Measurements from ENCODE around the gene ABCA13.

The ABCA13 gene

DNA sequence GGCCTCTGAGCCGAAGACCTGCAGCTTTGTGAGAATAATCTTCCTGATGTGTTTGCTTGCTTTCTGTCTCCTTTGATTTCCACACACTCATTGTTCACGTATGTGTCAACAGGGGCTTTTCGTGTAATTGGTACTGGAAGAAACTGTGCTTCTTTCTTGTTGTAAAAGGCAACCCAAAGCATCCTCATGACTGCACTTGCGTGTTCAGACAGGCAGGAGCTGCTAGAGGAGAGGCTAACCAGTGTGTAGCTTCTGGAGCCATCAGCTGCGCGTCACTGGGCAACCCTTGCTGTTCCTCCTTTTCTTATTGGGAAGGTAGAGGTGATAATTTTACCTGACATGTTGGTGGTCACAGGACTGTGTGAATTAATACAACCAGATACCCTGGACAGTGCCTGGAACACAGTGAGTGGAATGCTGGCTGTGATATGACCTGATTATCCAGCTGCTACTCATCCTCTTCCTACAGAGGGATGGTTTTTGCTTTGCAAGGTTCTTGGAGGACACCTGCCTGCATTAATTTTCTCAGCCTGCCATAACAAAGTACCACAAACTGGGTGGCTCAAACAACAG lies 213.0 kb downstream of the ABCA13 start:
- no peak overlapping the region for H3K4me3 ChIP-seq (ENCODE audit: low read length)
- DNase-seq (ENCODE audit: low read depth), result no peak
- TF ChIP-seq, protein P1, sequence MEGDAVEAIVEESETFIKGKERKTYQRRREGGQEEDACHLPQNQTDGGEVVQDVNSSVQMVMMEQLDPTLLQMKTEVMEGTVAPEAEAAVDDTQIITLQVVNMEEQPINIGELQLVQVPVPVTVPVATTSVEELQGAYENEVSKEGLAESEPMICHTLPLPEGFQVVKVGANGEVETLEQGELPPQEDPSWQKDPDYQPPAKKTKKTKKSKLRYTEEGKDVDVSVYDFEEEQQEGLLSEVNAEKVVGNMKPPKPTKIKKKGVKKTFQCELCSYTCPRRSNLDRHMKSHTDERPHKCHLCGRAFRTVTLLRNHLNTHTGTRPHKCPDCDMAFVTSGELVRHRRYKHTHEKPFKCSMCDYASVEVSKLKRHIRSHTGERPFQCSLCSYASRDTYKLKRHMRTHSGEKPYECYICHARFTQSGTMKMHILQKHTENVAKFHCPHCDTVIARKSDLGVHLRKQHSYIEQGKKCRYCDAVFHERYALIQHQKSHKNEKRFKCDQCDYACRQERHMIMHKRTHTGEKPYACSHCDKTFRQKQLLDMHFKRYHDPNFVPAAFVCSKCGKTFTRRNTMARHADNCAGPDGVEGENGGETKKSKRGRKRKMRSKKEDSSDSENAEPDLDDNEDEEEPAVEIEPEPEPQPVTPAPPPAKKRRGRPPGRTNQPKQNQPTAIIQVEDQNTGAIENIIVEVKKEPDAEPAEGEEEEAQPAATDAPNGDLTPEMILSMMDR (conservative IDR thresholded peaks at IDR 0.05; ENCODE audit: low read length), result no peak

GRCh38 chr7:48387932-48388331 lies 216.7 kb downstream of the ABCA13 start:
- TF ChIP-seq, protein P1 (conservative IDR thresholded peaks at IDR 0.05; ENCODE audit: low read length), result no peak
- no peak overlapping the region for H3K4me3 ChIP-seq (ENCODE audit: low read length)
- DNase-seq (ENCODE audit: low read depth), result no peak

DNA sequence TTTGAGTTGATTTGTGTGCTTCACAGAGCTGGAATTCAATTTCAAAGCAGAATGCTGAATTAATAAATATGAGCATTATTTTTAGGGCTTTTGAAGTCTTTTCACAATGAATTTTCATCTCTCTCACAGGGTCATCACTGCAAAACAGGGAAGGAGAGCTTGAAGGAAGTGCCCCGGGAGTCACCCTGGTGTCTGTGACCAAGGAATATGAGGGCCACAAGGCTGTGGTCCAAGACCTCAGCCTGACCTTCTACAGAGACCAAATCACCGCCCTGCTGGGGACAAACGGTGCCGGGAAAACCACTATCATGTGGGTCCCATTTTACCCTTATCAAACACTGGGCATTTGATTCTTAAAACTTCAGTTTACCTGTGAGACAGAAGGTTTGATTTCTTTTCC lies 217.7 kb downstream of the ABCA13 start:
- TF ChIP-seq, protein P1 (conservative IDR thresholded peaks at IDR 0.05; ENCODE audit: low read length), result no peak
- no peak overlapping the region for H3K4me3 ChIP-seq (ENCODE audit: low read length)
- DNase-seq (ENCODE audit: low read depth), result no peak

GRCh38 chr7:48389977-48390376 lies 218.7 kb downstream of the ABCA13 start:
- DNase-seq (ENCODE audit: low read depth), result peak; percentile 56
- no peak overlapping the region for H3K4me3 ChIP-seq (ENCODE audit: low read length)
- TF ChIP-seq, protein P1 (conservative IDR thresholded peaks at IDR 0.05; ENCODE audit: low read length), result no peak

DNA sequence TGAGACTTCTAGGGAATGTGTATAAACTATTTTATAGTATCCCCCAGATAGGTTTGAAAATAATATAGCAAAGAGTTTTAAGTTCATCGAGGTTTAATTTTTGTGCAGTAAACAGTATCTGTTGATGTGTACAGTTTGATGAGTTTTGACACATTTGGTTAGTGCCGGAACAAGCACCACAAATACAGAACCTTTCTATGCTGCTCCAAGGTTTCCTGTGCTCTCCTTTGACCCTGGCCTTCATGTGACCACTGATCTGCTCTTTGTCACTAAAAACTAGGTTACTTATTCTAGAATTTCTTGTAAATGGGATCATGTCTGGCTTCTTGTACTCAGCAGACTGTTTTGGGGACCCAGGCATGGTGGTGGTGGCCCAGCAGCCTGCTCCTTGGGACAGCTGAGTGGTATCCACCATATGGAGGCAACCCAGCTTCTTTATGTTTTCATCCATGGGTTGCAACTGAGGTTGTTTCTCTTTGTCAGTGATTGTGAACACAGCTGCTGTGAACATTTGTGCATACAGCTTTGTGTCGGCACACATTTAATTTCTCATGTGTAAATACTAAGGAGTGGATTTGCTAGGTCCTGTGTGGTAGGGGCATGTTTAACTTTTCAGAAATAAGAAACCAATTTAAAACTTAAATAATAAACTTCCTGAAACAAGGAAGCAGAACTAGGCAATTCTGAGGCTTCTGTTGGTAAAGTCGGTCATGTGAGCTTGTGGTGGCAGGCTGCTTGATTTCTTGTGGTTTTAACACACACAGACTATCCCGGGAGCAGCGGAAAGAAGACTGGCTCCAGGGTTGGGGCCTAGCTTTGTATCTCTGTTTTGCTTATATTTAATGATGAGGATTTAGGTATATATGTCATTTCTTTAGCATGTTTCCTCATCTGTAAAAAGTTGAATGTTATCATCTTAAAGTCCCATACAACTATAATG lies 219.4 kb downstream of the ABCA13 start:
- no peak overlapping the region for H3K4me3 ChIP-seq (ENCODE audit: low read length)
- DNase-seq (ENCODE audit: low read depth), result no peak
- TF ChIP-seq, protein P1 (conservative IDR thresholded peaks at IDR 0.05; ENCODE audit: low read length), result no peak

DNA sequence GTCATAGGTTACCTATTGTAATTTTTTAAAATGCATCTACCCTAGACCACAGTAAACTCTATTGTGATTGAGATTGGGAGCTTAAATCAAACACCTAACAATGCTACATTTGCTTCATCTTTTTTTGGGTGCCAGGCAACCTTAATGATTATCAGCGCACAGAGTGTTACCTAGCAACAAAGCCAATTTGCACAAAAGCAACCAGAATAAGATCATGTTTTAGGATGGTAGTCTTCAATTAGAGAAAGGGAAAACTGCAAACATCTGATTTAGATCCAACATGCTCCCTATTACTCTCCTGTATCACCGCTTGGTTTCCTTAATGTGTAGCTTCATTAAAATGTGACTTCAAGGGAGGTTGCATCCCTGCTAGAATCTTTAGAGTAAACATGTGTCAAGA lies 226.9 kb downstream of the ABCA13 start:
- H3K4me3 ChIP-seq (ENCODE audit: low read length), result no peak overlapping the region
- TF ChIP-seq, protein P1 (conservative IDR thresholded peaks at IDR 0.05; ENCODE audit: low read length), result no peak
- no peak for DNase-seq (ENCODE audit: low read depth)

DNA sequence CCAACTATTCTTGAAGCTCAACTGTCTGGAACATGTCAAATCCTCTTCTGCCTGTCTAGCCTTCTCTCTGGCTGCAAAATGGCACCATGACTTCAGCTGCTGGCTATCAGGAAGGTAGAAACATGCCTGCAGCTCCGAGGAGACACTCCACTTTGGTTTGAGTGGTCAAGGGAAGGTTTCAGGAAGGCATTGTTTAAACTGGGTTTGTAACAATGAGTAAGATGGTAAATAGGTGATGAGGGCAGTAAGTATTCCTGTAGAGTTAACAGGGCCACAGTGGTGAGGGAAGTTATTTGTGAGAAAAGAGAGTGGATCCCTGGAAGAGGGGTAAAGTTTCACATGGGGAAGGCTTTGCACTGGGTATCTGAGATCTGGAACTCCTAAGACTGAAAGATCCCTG lies 231.5 kb downstream of the ABCA13 start:
- no peak for DNase-seq (ENCODE audit: low read depth)
- H3K4me3 ChIP-seq (ENCODE audit: low read length), result no peak overlapping the region
- TF ChIP-seq, protein P1 (conservative IDR thresholded peaks at IDR 0.05; ENCODE audit: low read length), result no peak
